HFFc6 (cell line): ENCODE results near the gene RHBG. TPM values are rescaled to one million over a fixed set of nuclear protein-coding genes. Genes with fewer than 3 reads are reported as not detected.
"Not testable (repeated sequence)": the region's sequence is repeated elsewhere in the genome, so short reads cannot be mapped to it uniquely, and the experiment has no call there.

ENCODE experiments used
- DNase-seq: peaks from one replicate; pipeline ENCODE4 v3.0.0-alpha.2; 2018
- H3K27ac Mint-ChIP-seq: 2 replicates; pipeline ENCODE4 v1.8.0; 2020; ENCODE audit warnings: mild to moderate bottlenecking, mixed read lengths
- H3K27me3 Mint-ChIP-seq: 2 replicates; pipeline ENCODE4 v1.8.0; 2021; ENCODE audit warnings: mild to moderate bottlenecking, moderate library complexity, mixed read lengths; ENCODE audit not compliant: insufficient read depth
- H3K36me3 Mint-ChIP-seq: 2 replicates; pipeline ENCODE4 v1.8.0; 2021; ENCODE audit warnings: low read depth, mixed read lengths
- H3K4me1 Mint-ChIP-seq: 2 replicates; pipeline ENCODE4 v1.8.0; 2020; ENCODE audit warnings: low read depth, mixed read lengths
- H3K4me3 Mint-ChIP-seq: 2 replicates; pipeline ENCODE4 v1.8.0; 2020; ENCODE audit warnings: mild to moderate bottlenecking, moderate library complexity, mixed read lengths
- H3K9me3 Mint-ChIP-seq: 2 replicates; pipeline ENCODE4 v1.8.0; 2020; ENCODE audit warnings: mild to moderate bottlenecking, mixed read lengths
- total RNA-seq, 6 experiments: library from RNA; stranded (reverse); fragmentation: NEBNext Ultra II Directional; extraction: Animal tissue kit (Norgen Biotek cat#: 25700); gene quantifications; 2 replicates in 1 of 6; 3 replicates in 5 of 6; pipeline ENCODE4 v1.2.3, GENCODE V29; 2021
- TF ChIP-seq, protein P1 (sequence below): fragments of 200-600 bp; sonication (generic); IDR thresholded peaks from 2 replicates; pipeline ENCODE4 v1.5.0; 2021; ENCODE audit warnings: antibody characterized with exemption, mild to moderate bottlenecking

Gene RHBG
- total RNA-seq, 6 experiments from 2014 or later, result not detected

DNA sequence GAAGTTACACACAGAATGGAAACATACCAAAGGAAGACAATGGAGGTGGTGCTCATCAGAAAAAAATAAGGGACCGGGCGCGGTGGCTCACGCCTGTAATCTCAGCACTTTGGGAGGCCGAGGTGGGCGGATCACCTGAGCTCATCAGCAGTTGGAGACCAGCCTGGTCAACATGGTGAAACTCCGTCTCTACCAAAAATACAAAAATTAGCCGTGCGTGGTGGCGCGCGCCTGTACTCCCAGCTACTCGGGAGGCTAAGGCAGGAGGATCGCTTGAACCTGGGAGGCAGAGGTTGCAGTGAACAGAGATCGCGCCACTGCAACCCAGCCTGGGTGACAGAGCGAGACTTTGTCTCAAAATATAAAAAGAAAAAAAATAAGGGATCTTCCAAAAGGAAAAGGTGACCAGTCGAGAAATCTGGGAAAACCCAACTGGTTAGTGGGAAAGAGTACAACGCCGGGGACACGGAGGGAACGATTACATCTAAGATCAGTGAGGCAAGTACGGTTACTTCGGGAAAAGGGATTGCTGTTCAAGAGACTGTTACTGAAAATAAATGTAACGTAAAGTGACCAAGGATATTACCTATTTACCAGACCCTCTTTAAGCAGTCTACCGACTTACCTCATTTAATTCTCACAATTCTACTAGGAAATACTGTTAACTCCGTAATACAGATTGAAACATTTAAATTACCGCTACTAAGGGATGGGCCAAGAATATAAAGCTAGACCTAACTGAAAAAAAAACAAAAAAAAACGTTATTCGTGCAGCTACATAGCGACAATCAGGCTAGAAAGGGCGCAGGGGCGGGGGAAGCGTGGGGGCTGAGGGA is 31.7 kb upstream of the RHBG start:
- TF ChIP-seq, protein P1, sequence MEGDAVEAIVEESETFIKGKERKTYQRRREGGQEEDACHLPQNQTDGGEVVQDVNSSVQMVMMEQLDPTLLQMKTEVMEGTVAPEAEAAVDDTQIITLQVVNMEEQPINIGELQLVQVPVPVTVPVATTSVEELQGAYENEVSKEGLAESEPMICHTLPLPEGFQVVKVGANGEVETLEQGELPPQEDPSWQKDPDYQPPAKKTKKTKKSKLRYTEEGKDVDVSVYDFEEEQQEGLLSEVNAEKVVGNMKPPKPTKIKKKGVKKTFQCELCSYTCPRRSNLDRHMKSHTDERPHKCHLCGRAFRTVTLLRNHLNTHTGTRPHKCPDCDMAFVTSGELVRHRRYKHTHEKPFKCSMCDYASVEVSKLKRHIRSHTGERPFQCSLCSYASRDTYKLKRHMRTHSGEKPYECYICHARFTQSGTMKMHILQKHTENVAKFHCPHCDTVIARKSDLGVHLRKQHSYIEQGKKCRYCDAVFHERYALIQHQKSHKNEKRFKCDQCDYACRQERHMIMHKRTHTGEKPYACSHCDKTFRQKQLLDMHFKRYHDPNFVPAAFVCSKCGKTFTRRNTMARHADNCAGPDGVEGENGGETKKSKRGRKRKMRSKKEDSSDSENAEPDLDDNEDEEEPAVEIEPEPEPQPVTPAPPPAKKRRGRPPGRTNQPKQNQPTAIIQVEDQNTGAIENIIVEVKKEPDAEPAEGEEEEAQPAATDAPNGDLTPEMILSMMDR, result no peak
- no peak for DNase-seq
- H3K27ac Mint-ChIP-seq, result peak overlapping the region; percentile 84
- peaks cover 41% of the 10 kb centered on the region for H3K36me3 Mint-ChIP-seq
- H3K27me3 Mint-ChIP-seq, result peaks cover 4% of the 10 kb centered on the region; the same call in 1 of the 2 replicates
- peaks cover 22% of the 10 kb centered on the region for H3K4me1 Mint-ChIP-seq
- peaks cover 12% of the 10 kb centered on the region; the same call in 1 of the 2 replicates for H3K9me3 Mint-ChIP-seq
- peak overlapping the region; percentile 97 for H3K4me3 Mint-ChIP-seq

DNA sequence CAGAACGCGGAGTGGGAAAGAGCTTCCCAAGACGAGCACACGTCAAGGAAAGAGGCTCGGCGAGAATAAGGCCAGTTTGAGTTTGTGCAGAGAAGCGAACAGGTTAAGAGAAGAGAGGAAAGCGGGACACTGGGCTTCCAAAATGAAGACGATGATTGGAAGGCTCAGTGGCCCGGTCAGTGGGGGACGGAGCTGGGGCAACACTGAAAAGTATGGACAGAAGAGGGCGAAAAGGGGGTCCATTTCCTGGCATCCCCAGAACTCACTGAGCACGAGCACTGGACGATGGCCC is 31.2 kb upstream of the RHBG start:
- Mint-ChIP-seq H3K9me3 (peaks cover 12% of the 10 kb centered on the region; the same call in 1 of the 2 replicates), H3K27me3 (peaks cover 4% of the 10 kb centered on the region; the same call in 1 of the 2 replicates), H3K4me1 (peaks cover 28% of the 10 kb centered on the region), H3K27ac (peak overlapping the region; percentile 84), H3K36me3 (peaks cover 41% of the 10 kb centered on the region), H3K4me3 (peak overlapping the region; percentile 97)
- DNase-seq, result no peak
- TF ChIP-seq, protein P1, result no peak

DNA sequence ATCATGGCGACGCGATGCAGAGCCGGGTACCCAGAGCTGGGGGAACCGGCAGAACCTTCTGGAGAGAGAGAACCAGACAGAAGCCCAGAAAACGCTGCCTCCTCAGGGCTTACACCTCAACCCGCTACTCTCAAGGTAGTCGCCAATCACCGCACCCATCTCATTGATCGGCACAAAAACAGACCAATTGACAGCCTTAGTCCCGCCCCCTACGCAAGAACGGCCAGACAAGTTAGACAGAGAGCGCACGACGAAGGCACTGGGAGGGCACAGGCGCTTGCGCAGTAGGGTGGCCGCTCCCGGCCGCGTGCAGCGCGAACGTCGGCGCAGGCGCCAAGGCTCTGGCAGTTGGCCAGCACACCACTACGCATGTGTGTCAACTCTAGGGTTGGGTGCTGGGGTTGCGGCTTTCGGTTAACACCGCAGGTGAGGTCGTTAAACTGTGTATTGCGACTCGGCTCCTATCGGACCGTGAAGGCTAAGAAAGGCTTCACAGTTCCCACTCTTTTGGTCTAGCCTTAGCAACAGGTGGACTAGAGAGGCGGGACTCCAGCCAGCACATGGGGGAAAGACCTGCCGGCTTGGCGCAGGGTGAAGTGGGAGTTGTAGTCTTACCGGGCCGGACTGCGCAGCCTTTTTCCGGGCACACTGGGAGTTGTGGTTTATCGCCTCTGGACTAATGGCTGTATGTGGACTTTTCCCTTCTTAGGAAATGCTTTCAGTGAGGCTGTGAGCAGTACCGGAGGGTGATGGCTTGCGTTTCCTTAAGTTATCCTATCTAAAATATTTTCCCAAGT is 30.6 kb upstream of the RHBG start, which contains the start of the genes CCT3 and TSACC:
TSS of gene CCT3 (minus strand) at position 113 of the 797 bp plus-strand sequence. CDS start at position 5, 108 bp downstream.
TSS of gene TSACC (plus strand) at position 347 of the 797 bp plus-strand sequence. CDS start 1,232 bp downstream, outside the sequence.
- Mint-ChIP-seq H3K27me3 (peaks cover 4% of the 10 kb centered on the region), H3K9me3 (peaks cover 12% of the 10 kb centered on the region; the same call in 1 of the 2 replicates), H3K27ac (peak within 1 kb of the TSS; percentile 93), H3K4me3 (peak within 1 kb of the TSS; percentile 97), H3K4me1 (peaks cover 30% of the 10 kb centered on the region), H3K36me3 (peaks cover 39% of the 10 kb centered on the region)
- peak; percentile 100 for DNase-seq
- TF ChIP-seq, protein P1, result no peak; the same call in 1 of the 2 replicates

DNA sequence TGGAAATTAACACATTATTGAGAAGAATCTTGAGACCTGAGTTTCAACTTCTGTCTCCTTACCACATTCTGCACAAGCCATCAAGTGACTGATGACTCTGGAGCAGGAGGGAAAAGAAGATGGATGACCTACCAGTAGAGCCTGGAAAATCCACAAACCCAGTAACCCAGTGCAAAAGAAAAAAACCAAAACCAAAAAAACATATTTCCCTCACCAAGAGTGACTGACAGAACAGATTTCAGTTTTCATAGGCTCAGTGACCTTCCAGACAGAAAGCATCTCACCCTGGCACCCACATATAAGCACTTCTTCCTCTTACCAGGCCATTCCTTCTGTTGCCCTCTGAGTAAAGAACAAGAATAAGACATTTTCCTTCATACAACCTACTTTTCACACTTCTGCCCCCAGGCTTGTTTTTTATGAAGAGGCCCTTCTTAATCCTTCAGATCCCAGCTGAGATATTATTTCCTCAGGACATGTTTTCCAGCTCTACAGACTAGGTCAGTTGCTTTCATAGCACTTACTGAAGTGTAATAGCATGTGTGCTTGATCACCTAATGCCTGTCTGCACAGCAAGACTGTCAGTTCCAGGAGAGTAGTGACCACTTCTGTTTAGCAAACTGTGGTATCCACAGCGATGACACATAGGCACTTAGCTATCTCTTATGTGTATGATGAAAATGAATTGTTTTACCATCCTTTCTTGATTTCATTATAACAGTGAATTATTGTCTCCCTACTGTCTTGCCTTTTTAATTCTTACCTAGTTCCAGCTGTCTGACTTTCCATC is 26.6 kb upstream of the RHBG start:
- TF ChIP-seq, protein P1, result no peak
- peaks cover 23% of the 10 kb centered on the region for H3K4me1 Mint-ChIP-seq
- peak; percentile 50 for DNase-seq
- H3K4me3 Mint-ChIP-seq, result no peak overlapping the region
- peaks cover 6% of the 10 kb centered on the region for H3K36me3 Mint-ChIP-seq
- peaks cover 1% of the 10 kb centered on the region; the same call in 1 of the 2 replicates for H3K9me3 Mint-ChIP-seq
- peaks cover 7% of the 10 kb centered on the region for H3K27me3 Mint-ChIP-seq
- H3K27ac Mint-ChIP-seq, result no peak overlapping the region; the same call in 1 of the 2 replicates

DNA sequence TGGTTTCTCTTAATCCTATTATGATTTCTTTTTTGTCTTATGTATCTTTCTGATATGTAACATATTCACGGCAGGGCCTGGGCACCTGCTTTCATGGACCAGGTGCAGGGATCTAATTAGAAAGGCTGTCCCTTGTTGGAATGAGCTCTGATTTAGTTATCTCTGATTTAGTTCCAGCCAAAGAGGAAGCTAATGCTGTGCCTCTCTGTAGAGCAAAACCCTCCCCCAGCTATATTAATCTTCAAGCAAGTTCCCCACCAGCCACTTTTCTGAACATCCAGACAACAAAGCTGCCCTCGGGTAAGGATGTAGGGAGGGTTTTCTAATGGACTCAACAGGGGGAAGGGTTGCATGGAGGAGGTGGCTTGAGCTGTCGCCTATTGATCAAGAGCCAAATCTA is 24.6 kb upstream of the RHBG start:
- Mint-ChIP-seq H3K27ac (no peak overlapping the region), H3K27me3 (peaks cover 6% of the 10 kb centered on the region), H3K4me3 (no peak overlapping the region), H3K4me1 (peaks cover 27% of the 10 kb centered on the region), H3K9me3 (no peaks in the 10 kb centered on the region), H3K36me3 (no peaks in the 10 kb centered on the region)
- DNase-seq, result no peak
- TF ChIP-seq, protein P1, result no peak

DNA sequence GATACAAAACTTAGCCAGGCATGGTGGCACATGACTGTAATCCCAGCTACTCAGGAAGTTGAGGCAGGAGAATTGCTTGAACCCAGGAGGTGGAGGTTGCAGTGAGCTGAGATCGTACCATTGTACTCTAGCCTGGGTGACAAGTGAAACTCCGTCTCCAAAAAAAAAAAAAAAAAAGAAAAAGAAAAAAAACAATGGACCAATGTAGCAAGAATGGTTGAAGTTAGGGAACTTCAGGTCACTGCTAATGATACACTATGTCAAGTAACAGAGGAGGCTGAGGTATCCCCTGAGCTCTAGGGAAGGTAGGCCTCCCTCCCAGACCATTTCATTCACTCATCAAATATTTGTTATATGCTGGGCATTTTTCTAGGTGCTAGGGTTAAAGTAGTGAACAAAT is 23.0 kb upstream of the RHBG start:
- H3K9me3 Mint-ChIP-seq, H3K36me3 Mint-ChIP-seq, H3K27me3 Mint-ChIP-seq, DNase-seq, H3K27ac Mint-ChIP-seq, H3K4me3 Mint-ChIP-seq: not testable (repeated sequence)
- H3K4me1 Mint-ChIP-seq, result peaks cover 27% of the 10 kb centered on the region
